NOMO-1 treated with DMSO at 0.1 percent for 48 hours (cell line): Measurements from ENCODE around the gene UTP20.
"Not testable (repeated sequence)": the region's sequence is repeated elsewhere in the genome, so short reads cannot be mapped to it uniquely, and the experiment has no call there.

Experiments used
- DNase-seq: peaks from one replicate; lab custom pipeline; 2025; ENCODE audit not compliant: unreplicated experiment; lab: John Stamatoyannopoulos, UW

UTP20 gene

DNA sequence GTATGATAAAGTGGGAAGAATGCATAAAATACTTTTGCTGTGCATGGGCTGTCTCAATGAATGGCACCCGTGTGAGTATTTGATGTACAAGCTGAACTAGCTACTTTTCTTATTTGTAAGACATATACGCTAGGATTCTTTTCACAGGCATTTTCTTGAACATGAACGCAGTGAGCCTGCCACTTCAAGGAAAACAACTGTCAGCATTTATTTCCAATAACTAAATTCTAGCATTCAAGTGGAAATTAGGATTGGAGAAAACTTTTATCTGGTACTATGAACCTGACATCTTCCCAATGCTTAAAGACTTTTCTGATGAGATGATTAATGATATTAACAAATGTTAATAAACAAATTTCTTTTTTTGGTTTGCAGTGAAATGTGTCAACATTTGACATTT is 45.7 kb downstream of the UTP20 start:
- DNase-seq = no peak

DNA sequence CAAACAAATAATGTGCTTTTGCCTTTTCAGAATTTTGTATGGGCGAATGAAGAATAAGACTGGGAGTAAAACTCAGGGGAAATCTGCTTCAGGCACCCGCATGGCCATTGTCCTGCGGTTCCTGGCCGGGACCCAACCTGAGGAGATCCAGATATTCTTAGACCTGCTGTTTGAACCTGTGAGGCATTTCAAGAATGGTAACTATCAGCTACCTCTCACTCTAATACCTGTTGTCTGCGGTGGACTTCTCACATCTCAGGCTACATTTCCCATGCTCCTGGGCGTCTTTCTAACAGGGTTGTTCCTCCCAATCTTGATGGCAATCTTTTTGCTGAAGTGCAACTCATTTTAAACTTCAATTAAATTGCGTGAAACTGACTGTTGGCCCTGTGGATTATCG is 47.1 kb downstream of the UTP20 start:
- DNase-seq = no peak

DNA sequence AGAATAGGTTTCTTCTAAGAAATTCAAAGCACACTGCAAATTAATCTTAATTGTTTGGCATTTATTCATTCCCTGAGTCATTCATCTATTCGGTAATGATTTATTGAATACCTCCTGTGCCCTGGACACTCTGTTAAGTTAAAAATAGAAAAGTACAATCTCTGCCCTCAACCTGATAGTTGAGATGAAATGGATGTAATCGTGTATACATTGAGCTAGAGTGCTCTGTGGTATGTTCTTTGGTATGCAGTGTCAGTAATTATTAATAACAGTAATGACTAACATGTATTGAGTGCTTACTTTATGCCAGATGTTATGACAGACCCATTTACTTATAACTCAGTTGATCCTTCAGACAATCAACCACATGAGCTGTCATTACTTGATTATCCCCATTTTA is 47.6 kb downstream of the UTP20 start:
- DNase-seq = no peak

DNA sequence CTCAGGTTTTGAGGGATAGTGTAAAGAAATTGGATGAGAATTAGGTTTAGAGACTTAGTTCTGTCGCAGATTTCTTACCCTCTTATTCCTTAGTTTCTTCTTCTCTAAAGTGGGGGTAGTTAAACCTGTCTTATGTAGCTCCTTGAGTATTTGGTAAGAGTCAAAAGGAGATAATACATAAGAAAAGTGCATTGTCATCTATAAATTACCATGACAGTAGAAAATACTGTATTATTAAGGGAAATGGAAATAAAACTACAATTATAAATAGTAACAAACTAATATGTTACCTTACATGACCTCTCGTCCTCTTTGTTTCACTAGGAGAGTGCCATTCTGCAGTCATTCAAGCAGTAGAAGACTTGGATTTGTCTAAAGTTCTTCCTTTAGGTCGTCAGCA is 49.0 kb downstream of the UTP20 start:
- no peak for DNase-seq

DNA sequence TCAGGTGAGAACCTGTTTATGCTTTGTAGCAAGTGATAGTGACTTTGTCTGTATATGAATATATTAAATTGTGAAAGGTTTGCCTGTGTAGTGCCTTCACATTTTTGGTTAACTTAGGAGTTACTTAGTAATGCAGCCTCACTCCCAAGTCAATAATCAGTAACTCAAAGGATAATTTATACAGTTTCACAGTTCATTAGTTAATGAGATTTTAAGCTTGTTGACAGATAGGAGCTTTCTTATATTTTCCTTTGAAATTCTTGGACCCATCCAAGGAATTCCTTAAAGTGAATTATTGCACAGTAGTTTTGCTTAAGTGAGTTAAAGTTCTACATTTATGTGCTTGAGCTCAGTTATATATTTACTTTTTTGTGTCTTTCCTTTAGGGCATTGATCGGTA is 50.7 kb downstream of the UTP20 start:
- no peak for DNase-seq

GRCh38 chr12:101336437-101336836 is 56.5 kb downstream of the UTP20 start:
- no peak for DNase-seq

DNA sequence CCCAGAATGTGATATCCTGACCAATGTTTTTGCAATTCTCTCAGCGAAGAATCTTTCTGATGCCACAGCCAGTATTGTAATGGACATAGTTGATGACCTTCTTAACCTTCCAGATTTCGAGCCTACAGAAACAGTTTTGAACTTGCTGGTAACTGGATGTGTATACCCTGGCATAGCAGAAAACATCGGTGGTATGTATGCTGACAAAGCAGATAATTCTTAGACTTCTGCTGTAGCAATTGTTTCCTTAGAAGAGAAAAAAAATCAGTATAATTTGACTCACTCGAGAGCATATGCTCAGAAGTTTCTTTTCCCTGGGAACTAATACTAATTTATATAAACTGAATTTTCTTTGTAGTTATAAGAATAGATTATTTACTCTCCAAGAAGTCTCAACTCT is 58.2 kb downstream of the UTP20 start:
- DNase-seq = no peak

DNA sequence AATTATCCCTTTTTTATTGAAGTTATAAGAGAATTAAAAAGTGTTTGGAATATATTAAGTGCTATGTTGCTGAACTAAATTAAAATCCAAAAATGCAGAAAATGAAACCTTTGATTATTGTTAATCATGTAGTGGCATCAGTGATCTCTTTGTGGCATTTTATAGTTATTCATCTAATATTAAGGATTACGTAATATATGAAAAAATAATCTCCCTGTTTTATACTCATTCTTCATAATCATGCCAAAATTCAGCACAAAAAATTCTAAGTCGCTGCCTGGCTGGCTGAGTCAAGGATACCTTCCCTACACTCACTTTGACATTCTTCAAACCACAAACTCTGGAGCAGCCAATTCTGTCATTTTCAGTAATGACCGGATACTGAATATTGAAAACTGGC is 64.0 kb downstream of the UTP20 start:
- no peak for DNase-seq

GRCh38 chr12:101351682-101352081 is 71.8 kb downstream of the UTP20 start:
- no peak for DNase-seq

DNA sequence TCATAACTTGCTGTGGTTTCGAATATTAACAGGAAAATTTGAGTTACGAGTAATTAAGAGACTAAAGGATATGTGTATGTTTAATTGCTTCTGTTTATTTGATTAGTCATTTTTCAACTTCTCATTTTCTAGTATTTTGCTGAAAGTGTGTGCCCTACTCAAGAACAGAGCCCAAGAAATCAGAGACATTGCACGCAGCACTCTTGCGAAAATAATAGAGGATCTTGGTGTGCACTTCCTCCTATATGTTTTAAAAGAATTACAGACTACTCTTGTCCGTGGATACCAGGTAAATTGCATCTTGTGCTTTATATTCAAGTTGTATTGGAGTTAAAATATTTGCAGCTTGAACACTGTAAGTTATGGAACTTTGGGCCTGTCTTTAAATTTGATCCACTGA is 76.9 kb downstream of the UTP20 start:
- peak; percentile 72 for DNase-seq

DNA sequence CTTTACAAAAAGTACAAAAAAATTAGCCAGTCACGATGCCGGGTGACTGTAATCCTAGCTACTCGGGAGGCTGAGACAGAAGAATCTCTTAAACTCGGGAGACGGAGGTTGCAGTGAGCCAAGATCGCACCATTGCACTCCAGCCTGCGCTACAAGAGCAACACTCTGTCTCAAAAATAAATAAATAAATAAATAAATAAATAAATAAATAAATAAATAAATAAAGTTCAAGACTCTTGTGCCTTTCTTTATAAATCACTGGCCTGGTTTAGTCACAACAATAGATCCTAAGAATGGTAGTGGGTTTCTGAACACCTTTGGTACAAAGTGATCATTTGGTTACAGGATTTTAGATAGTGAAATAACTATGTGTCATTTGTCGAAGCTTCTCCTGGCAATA is 81.5 kb downstream of the UTP20 start:
- DNase-seq = no peak

GRCh38 chr12:101368016-101368415 is 88.1 kb downstream of the UTP20 start:
- no peak for DNase-seq

DNA sequence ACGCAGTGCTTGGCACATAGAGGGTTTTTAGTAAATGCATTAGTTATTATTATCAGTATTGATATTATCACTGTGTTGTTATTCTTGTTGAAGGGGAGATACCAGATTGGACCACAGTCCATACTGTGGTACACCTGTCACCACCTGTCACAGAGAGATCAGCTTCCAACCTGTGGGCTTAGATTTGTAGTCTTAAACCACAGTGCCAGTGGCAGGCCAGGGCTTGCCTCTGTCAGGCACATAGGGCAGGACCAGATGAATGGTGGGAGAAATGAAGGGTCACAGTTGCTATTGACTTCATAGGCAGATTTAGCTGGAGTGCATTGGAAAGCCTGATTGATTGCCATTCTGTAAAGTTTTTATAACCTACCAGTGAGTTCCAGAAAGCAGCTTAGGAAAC is 92.5 kb downstream of the UTP20 start:
- DNase-seq = no peak

DNA sequence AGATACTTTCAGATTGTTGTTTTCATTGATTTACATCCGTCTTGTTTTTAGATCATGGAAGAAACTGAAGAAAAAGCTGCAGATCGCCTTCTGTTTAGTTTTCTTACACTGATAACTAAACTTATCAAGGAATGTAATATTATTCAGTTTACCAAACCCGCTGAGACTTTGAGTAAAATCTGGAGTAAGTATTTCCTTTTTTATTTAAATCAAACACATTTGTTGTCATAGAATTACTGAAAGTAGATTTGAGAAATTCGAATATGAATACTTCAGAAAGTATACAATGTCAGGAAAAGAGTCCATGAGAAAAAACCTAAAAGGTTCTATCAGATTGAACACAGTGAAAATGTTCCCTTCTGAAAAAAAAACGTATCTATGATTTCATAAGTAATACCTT is 95.7 kb downstream of the UTP20 start:
- no peak for DNase-seq

DNA sequence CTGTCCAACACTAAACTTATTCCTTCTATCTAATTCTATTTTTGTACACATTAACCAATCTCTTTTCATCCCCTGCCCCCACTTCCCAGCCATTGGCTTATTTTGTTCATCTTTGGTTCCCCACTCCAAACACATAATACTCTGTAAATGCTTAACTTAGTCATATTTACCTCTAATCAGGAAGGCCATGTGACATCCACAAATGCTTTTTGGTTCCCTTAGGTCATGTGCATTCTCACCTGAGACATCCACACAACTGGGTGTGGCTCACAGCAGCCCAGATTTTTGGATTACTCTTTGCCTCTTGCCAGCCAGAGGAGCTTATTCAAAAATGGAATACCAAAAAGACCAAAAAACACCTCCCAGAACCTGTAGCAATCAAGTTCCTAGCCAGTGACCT is 99.2 kb downstream of the UTP20 start:
- DNase-seq = no peak

DNA sequence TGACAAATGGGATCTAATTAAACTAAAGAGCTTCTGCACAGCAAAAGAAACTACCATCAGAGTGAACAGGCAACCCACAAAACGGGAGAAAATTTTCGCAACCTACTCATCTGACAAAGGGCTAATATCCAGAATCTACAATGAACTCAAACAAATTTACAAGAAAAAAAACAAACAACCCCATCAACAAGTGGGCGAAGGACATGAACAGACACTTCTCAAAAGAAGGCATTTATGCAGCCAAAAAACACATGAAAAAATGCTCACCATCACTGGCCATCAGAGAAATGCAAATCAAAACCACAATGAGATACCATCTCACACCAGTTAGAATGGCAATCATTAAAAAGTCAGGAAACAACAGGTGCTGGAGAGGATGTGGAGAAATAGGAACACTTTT is 111.3 kb downstream of the UTP20 start:
- DNase-seq = not testable (repeated sequence)

- no peak for DNase-seq
Observed at GRCh38 chr12:101407049-101407435, 127.1 kb downstream of the UTP20 start.

GRCh38 chr12:101407436-101408345 is 127.8 kb downstream of the UTP20 start, which contains the start of gene ARL1:
ARL1 (minus strand) TSS chr12:101407772; CDS start chr12:101407645, 127 bp downstream.
- DNase-seq = peak; percentile 80

- not testable (repeated sequence) for DNase-seq
Observed at GRCh38 chr12:101410169-101410568, 130.3 kb downstream of the UTP20 start.

DNA sequence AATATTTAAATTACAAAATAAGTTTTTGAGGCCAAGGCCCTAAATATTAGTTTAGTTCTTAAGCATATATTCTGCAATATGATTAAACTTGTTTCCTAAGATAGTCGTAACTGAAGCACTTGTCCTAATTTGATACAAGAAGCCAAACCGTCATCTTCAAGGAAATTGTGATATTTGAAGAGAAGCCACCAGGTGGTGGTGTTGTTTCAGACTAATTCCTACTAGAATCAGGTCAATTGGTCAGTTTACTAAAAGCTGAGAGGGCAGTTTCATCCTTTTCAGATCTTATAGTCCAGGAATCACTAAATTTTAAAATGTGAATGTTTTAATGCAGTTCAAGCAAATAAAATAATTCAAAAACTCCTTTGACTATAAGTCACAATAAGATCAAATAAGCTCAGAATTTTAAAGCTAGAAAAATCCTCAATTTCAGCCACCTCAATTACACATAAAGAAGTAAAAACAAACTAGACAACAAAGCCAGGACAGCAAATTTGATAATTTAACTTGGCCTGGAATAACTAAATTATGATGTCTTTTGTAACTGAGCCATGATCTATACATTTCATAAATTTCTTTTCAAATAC is 134.7 kb downstream of the UTP20 start:
- DNase-seq = peak; percentile 65

GRCh38 chr12:101415228-101415627 is 135.3 kb downstream of the UTP20 start:
- no peak for DNase-seq

DNA sequence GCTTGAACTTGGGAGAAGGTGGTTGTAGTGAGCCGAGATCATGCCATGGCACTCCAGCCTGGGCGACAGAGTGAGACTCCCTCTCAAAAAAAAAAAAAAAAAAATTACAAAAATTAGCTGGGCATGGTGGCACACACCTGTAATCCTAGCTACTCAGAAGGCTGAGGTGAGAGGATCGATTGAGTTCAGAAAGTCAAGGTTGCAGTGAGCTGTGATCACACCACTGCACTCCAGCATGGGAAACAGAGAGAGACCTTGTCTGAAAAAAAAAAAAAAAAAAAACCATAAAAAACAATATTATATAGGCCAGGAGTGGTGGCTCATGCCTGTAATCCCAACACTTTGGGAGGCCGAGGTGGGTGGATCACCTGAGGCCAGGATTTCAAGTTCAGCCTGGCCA is 142.2 kb downstream of the UTP20 start:
- not testable (repeated sequence) for DNase-seq

GRCh38 chr12:101424620-101425019 is 144.7 kb downstream of the UTP20 start:
- no peak for DNase-seq
